ENCODE measurements around the gene WDR59.
"Not testable (repeated sequence)": the region's sequence is repeated elsewhere in the genome, so short reads cannot be mapped to it uniquely, and the experiment has no call there.

The WDR59 gene

DNA sequence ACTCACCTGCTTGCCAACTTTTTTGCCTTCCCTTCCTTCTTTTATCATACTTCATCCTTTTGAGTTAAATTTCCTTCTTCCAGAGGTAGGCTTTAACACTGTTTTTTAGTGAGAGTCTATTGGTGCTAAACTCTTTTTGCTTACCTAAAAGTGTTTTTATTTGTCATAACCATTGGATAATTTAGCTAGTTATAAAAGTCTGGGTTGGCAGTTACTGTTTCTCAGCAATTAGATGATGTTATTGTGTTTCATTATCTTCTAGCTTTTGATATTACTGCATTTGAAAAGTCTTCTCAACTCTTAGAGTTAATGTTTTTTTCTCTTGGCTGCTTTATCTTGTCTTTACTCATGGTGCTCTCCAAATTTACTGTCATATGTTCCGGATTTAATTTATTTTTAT is 36.5 kb upstream of the WDR59 start:
- DNase-seq (ENCODE audit: insufficient read length, low spot score) = no peak
- no peak for TF ChIP-seq POLR2A (IDR thresholded peaks at IDR 0.05; ENCODE audit: low read depth, low read length)

DNA sequence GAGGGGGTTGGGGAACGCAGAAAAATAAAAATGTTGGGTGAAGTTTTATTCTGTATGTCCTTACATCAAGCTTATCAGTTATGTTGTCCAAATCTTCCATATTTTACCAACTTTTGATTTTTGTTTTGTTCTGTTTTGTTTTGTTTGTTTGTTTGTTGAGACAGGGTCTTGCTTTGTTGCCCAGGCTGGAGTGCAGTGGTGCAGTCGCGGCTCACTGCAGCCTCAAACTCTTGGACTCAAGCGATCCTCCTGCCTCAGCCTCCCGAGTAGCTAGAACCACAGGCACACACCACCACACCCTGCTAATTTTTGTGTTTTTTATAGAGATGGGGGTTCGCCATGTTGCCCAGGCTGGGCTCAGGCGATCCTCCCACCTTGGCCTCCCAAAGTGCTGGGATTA is 34.7 kb upstream of the WDR59 start:
- TF ChIP-seq POLR2A (IDR thresholded peaks at IDR 0.05; ENCODE audit: low read depth, low read length) = no peak
- FAIRE-seq (no peak), DNase-seq (ENCODE audit: insufficient read length, low spot score) (no peak)

More for the DNA sequence above, 36.5 kb upstream of the WDR59 start:
- FAIRE-seq = no peak

DNA sequence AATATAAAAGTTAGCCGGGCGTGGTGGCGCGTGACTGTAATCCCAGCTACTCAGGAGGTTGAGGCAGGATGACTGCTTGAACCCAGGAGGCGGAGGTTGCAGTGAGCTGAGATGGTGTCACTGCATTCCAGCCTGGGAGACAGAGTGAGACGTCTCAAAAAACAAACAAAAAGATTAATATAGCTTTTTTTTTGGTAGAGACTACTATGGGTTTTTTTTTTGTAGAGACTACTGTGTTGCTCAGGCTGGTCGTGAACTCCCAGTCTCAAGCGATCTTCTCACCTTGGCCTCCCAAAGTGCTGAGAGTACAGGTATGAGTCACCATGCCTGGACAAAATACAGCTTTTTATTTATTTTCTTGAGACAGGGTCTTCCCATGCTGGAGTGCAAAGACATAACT is 34.1 kb upstream of the WDR59 start:
- FAIRE-seq (no peak), DNase-seq (ENCODE audit: insufficient read length, low spot score) (no peak)
- TF ChIP-seq POLR2A (IDR thresholded peaks at IDR 0.05; ENCODE audit: low read depth, low read length) = no peak

DNA sequence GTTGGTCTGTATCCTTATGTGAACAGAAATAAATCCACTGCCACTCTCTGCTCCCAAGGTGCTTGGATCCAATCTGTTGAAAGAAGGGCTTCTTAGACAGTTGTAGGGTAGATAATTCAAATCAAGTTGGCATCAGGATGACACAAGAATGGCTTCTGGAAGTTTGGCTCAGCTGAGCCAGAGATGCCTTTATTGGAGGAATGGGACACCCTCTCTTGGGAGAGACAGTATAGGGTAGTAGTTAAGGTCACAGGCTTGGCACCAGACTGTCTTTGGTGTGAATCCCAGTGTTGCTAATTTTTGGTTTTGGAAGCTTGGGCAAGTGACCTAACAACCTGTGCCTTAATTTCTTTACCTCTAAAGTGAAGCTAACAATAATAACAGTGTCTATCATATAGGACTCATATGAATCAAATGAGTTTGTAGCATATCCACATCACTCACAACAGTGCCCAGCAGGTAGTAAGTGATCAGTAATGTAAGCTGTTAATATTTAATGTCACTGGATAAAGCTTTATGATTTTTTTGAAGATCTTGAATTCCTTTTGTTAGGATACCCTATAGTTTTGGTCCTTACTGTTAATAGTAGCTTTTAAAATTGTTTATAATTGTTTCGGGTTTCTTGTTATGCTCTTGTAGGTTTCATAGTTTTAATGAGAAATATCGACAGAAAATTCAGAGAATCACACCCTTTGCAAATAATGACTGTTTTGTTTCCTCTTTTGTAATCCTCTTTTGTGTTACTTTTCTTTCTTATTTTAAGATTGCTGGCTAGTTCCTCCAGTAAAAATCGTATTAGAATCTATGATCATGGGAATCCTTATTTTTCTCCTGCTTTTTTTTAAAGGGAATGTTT is 33.0 kb upstream of the WDR59 start:
- DNase-seq (ENCODE audit: insufficient read length, low spot score) (no peak), FAIRE-seq (no peak)
- TF ChIP-seq POLR2A (IDR thresholded peaks at IDR 0.05; ENCODE audit: low read depth, low read length) = no peak

DNA sequence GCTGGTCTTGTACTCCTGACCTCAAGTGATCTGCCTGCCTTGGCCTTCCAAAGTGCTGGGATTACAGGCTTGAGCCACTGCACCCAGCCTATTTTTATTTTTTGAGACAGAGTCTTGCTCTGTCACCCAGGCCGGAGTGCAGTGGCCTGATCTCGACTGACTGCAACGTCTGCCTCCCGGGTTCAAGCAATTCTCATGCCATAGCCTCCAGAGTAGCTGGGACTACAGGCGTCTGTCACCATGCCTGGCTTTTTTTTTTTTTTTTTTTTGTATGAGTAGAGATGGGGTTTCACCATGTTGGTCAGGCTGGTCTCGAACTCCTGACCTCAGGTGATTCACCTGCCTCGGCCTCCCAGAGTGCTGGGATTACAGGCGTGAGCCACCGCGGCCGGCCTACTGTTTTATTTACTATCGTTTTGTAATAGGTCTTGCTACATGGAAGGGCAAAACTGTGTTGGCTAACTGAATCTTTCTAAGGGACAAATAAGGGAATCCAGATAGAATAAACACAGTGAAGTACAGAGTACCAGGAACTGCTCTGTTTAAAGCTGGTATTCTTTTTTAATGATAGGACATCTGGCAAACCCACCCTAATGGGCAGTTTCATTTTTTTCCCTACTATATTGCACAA is 31.6 kb upstream of the WDR59 start:
- DNase-seq (ENCODE audit: insufficient read length, low spot score); FAIRE-seq: not testable (repeated sequence)

DNA sequence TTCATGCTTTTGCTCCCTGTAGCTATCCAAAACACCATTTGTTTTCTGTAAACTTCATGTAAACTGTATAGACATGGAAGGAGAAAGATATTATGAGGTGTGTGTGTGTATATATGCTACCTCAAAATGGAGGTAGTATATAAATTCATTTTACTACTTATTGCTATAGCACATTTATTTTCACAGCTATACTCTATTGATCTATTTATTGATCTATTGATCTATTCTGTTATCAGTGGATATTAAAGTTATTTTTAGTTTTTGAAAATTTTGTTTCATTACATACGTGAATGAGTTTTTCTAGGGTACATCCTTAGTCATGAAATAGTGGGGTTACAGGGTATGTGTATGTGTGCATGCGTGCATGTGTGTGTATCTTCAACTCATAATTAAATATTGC is 29.4 kb upstream of the WDR59 start:
- FAIRE-seq (no peak), DNase-seq (ENCODE audit: insufficient read length, low spot score) (no peak)
- no peak for TF ChIP-seq POLR2A (IDR thresholded peaks at IDR 0.05; ENCODE audit: low read depth, low read length)

DNA sequence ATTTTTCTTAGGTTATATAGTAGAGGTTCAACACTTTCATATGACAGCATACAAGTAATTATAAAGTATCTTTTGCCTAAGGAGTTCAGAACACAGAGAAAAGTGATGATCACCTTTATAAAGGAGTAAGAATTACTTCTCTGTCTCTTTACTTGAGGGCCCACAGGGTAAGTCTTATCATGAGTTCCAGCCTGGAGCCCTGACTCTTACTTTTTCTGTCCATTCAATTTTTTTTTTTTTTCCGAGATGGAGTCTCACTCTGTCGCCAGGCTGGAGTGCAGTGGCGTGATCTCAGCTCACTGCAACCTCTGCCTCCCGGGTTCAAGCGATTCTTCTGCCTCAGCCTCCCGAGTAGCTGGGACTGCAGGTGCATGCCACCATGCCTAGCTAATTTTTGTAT is 28.2 kb upstream of the WDR59 start:
- FAIRE-seq; DNase-seq (ENCODE audit: insufficient read length, low spot score): not testable (repeated sequence)

DNA sequence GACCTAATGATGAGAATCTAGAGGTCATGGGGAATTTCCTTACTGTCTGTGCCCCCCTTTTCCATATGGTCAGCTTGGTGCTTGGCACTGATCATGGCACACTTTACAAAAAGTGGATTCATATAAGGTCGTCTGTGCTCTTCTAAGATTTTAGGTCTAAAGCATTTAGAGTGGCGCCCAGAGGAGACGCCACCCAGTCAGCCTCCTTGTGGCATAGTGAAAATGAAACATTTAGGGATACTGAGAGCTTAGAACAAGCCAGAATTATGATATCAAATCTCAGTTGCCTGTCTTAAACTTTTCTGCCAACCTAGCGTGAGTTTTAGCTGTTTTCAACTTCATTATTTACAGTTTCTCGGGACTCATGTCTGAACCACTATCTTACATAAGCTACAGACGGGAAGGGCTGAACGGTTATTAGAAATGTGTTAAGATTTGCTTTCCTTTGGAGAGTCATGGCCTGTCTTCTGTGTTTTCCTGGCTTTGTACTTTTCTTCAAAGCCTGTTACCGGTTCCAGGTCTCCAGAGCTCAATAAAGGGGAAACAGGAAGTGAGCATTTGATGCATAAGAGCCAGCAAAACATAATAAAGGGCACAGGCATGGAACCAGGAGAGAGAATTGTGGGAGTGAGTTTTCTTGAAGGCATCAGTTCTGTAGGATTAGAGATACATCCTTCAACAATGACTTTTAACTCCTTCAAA is 27.6 kb upstream of the WDR59 start:
- no peak for TF ChIP-seq POLR2A (IDR thresholded peaks at IDR 0.05; ENCODE audit: low read depth, low read length)
- FAIRE-seq = no peak
- DNase-seq (ENCODE audit: insufficient read length, low spot score) = no peak

DNA sequence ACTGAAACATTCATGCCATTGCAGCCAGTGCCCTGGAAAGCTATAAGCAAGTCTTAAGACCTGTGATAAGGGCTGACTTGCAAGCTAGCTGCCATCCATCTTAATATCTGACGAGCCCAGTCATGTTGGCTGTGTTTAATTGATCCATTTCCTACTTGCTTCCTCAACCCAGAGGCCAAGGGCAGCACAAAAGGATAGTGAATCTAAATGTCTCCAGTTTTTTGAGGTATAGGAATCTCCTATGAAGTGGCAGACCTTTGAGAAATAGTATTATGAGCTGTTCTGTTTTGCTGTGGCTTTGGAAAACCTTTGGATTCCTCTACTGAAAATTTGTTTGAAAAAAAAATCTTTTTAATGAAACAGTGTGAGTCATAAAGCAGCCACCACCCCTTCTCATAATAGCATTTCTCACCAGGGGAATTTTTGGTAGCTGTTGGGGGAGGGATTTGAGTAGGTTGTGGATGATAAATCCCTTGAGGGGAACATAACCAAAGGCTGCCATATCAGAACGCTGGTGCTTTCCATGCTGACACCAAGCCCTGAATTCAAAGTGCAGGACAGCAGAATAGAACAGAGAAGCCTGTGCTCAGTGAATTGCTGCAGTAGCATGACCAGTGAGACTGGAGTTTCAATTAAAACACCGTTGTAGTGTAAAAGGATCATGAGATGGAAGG is 26.8 kb upstream of the WDR59 start:
- DNase-seq (ENCODE audit: insufficient read length, low spot score) (no peak), FAIRE-seq (peak; percentile 68)
- TF ChIP-seq POLR2A (IDR thresholded peaks at IDR 0.05; ENCODE audit: low read depth, low read length) = no peak

DNA sequence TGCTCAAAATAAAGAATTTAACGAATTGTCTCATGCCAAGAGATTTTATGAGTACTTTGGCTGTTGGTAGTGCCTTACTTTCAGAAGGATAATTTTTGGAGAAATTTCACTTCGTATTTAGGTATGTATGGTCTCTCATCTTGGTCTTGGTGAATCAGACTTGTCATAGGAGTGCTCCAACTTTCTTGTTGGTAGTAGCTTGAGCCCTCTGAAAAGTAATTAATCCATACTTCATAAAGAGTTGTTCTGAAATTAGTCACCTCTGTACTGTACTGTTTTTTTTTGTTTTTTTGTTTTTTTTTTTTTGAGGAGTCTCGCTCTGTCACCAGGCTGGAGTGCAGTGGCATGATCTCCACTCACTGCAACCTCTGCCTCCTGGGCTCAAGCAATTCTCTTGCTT is 25.5 kb upstream of the WDR59 start:
- DNase-seq (ENCODE audit: insufficient read length, low spot score) (no peak), FAIRE-seq (no peak)
- TF ChIP-seq POLR2A (IDR thresholded peaks at IDR 0.05; ENCODE audit: low read depth, low read length) = no peak

DNA sequence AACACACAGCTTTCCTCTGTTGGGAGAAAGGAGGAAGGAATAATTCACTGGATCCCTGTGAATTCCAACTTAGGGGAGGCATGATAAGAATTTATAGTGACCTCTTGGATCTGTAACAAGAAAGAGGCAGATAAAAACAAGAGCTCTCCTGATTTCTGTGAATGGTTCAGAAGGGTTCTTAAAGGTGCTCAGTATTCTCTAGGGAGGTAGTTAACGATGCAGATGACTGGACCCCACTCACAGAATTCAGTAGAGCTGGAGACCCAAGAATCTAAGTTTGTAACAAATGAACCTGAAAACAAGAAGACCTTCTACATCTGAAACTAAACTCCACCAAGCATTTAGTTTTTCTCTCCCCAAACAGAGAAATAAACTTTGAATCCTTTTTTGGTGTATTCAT is 22.5 kb upstream of the WDR59 start:
- no peak for TF ChIP-seq POLR2A (IDR thresholded peaks at IDR 0.05; ENCODE audit: low read depth, low read length)
- no peak for DNase-seq (ENCODE audit: insufficient read length, low spot score)
- no peak for FAIRE-seq

DNA sequence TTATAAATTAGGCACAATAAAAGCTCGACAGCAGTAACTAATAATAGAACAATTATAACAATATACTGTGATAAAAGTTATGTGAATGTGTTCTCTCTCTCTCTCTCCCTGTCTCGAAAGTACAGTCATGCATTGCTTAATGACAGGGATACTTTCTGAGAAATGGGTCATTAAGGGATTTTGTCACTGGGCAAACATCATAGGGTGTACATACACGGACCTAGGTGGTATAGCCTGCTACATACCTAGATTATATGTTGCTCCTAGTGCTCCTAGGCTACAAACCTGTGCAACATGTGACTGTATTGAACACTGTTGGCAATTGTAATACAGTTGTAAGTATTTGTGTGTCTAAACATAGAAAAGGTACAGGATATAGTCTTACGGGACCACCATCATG is 20.8 kb upstream of the WDR59 start:
- no peak for TF ChIP-seq POLR2A (IDR thresholded peaks at IDR 0.05; ENCODE audit: low read depth, low read length)
- FAIRE-seq (no peak), DNase-seq (ENCODE audit: insufficient read length, low spot score) (no peak)

DNA sequence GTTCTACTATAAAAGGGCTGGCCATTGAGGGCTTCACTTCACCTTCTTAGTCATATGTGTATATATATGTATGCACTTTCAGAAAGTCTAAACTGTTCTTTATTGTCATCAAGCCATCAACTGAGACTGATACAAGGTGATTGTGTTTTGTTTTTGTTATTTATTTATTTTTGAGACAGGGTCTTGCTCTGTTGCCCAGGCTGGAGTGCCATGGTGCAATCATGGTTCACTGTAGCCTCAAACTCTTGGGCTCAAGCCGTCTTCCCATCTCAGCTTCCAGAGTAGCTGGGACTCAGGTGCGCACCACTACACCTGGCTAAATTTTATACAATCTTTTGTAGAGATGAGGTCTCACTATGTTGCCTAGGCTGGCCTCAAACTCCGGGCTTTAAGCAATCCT is 19.5 kb upstream of the WDR59 start:
- DNase-seq (ENCODE audit: insufficient read length, low spot score) (no peak), FAIRE-seq (no peak)
- TF ChIP-seq POLR2A (IDR thresholded peaks at IDR 0.05; ENCODE audit: low read depth, low read length) = no peak

DNA sequence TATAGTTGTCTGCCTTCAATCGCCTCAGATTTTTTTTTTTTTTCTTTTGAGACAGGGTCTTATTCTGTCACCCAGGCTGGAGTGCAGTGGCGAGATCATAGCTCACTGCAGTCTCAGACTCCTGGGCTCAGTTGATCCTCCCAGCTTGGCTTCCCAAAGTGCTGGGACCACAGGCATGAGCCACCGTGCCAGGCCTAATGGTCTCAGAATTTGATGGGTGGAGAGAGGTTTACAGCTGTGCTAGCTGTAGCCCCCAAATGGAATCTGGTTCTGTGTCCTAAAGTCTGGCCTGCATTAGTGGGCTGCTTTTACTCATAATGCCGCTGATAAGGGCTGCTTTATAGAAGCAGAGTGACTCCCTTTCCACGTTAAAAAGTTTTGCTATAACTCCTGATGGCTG is 19.0 kb upstream of the WDR59 start:
- no peak for DNase-seq (ENCODE audit: insufficient read length, low spot score)
- no peak for TF ChIP-seq POLR2A (IDR thresholded peaks at IDR 0.05; ENCODE audit: low read depth, low read length)
- FAIRE-seq = no peak

Data from H54 (cell line).